ENCODE data around the gene C4orf50. TPM values are rescaled to one million over a fixed set of nuclear protein-coding genes. Genes with fewer than 3 reads are reported as not detected.

The C4orf50 gene
- total RNA-seq, 1 experiment from 2014 or later: 0.17 TPM

DNA sequence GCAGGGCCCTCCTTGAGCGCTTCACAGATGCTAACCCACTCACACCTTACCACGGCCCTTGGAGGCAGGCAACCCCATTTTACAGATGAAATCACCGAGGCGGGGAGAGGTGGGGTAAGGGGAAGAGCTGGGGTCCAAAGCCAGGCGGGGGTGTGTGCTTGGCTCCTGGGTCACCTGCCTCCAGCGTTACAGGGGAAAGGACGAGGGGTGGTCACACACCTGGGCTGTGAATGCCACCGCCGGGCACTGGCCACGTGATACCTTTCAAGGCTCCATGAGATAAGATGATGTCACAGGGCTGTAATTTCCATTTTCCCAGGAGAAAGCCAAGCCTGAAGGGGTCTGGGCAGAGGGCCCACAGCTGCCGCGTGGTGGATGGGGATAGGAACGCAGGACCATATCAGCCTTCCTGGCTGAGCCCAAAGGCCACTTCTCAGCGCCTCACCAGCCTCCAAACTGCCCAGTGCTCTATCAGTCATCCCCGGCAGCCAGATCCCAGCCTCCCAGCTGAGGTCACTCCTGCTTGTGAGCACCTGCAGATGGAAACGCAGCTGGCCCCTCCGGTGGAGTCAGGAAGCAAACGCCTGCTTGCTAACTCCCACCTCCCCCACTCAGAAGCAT, 62.9 kb downstream of the C4orf50 start:
- Histone ChIP-seq H4K5ac (ENCODE audit: insufficient read length, low read depth, low read length) (no peak overlapping the region), H2BK120ac (ENCODE audit: low read depth, low read length, poor library complexity, severe bottlenecking) (no peak overlapping the region), H3K23ac (ENCODE audit: insufficient read length, low read depth, low read length) (no peak overlapping the region), H4K91ac (ENCODE audit: insufficient read length, low read depth, low read length) (no peak overlapping the region), H2BK20ac (ENCODE audit: low read depth, low read length, poor library complexity, severe bottlenecking) (no peak overlapping the region), H3K18ac (ENCODE audit: insufficient read length, low read depth, low read length) (no peak overlapping the region), H4K20me1 (ENCODE audit: control insufficient read depth, insufficient read depth, insufficient read length) (no peaks in the 10 kb centered on the region), H2BK15ac (ENCODE audit: low read depth, low read length) (no peak overlapping the region), H3K4me2 (ENCODE audit: insufficient read depth, insufficient read length, low read length) (no peak overlapping the region), H4K8ac (replicated peaks; ENCODE audit: insufficient read length, low read depth, low read length) (no peak overlapping the region), H3K79me1 (ENCODE audit: insufficient read depth, low read depth, low read length, poor library complexity, severe bottlenecking) (no peaks in the 10 kb centered on the region), H3K79me2 (ENCODE audit: insufficient read depth, low read length) (no peaks in the 10 kb centered on the region), H2AFZ (ENCODE audit: low read length) (no peak overlapping the region), H3K4me1 (ENCODE audit: insufficient read depth, low read length) (no peaks in the 10 kb centered on the region), H3K4ac (ENCODE audit: low read depth, low read length) (no peak overlapping the region), H3K14ac (ENCODE audit: insufficient read depth, low read length) (no peak overlapping the region), H2AK5ac (ENCODE audit: insufficient read length, low read length) (no peak overlapping the region), H3K23me2 (ENCODE audit: insufficient read length, low read depth, low read length, poor library complexity, severe bottlenecking) (no peaks in the 10 kb centered on the region), H2BK12ac (ENCODE audit: insufficient read length, low read depth, low read length) (no peak overlapping the region), H3K9ac (ENCODE audit: extremely low read depth, insufficient read length, low read length) (no peak overlapping the region), H3K9me3 (ENCODE audit: control insufficient read depth, low read depth, low read length) (no peaks in the 10 kb centered on the region), H3K27ac (ENCODE audit: insufficient read length, low read depth, low read length) (no peak overlapping the region), H2BK5ac (ENCODE audit: insufficient read length, low read length) (no peak overlapping the region), H3K56ac (ENCODE audit: insufficient read length, low read depth, low read length) (no peak overlapping the region), H3T11ph (ENCODE audit: low read length) (no peak overlapping the region), H3K27me3 (ENCODE audit: insufficient read depth, low read length) (no peaks in the 10 kb centered on the region)
- Mint-ChIP-seq H3K27me3 (ENCODE audit: low read depth) (peaks cover 29% of the 10 kb centered on the region), H3K4me1 (peaks cover 25 to 30% of the 10 kb centered on the region in 2 experiments), H3K9me3 (no peaks in the 10 kb centered on the region), H3K27ac (no peak overlapping the region), H3K36me3 (ENCODE audit: insufficient read depth in 1 of 3, low read depth in 3 of 3) (no peaks in the 10 kb centered on the region), H3K4me3 (peak overlapping the region in 1 of 2 experiments; percentile 1; a peak in 1 of 5 replicates)
- WGBS (ENCODE audit: extremely low coverage, insufficient read length, low lambda C conversion rate): no CpG with 5 or more reads among the region's 18 CpGs
- DNase-seq: peak; percentile 61
- TF ChIP-seq CTCF (conservative IDR thresholded peaks at IDR 0.05): no peak

Data from H9 (cell line).